A549 (cell line): Measurements from ENCODE around the gene MYO18B. TPM values are rescaled to one million over a fixed set of nuclear protein-coding genes. Genes with fewer than 3 reads are reported as not detected.

Experiments used
- ATAC-seq, 2 experiments: fragments of 200-7000 bp in 1 of 2; fragments of >200 bp in 1 of 2; cut with Nextera tagmentation in 1 of 2; cut with Tn5 transposase in 1 of 2; 3 replicates each; pipeline versions ENCODE4 v1.8.0 to v1.9.1; 2018 to 2020; ENCODE audit warnings: mild to moderate bottlenecking in 1 of 2, moderate library complexity in 1 of 2
- CTCF ChIA-PET: fragments of 300-600 bp; sonication (Branson Sonifier 250); formaldehyde crosslinking; extraction: SDS; loops from one replicate; lab custom pipeline; 2021; ENCODE audit warnings: antibody characterized with exemption, inconsistent platforms; lab: Yijun Ruan, JAX
- POLR2A ChIA-PET: fragments of 350-600 bp; formaldehyde crosslinking; extraction: SDS; loops from one replicate; lab custom pipeline; 2021; ENCODE audit warnings: antibody characterized with exemption, inconsistent platforms; lab: Yijun Ruan, JAX
- DNase-seq, 2 experiments: peaks; one replicate each; pipeline versions ENCODE4 v3.0.0 to v3.0.0-alpha.2; 2011 to 2016; ENCODE audit warnings: low read depth in 1 of 2, low spot score in 1 of 2
- FAIRE-seq: peaks from 2 replicates; lab custom pipeline; 2011; peaks lifted over from hg19 to GRCh38; lab: Jason Lieb, UNC
- H3K27ac ChIP-seq, 2 experiments: fragments of >200 bp; sonication (Bioruptor Twin); formaldehyde crosslinking; 3 replicates each; pipeline ENCODE4 v1.5.1; 2016 to 2017
- H3K4me1 ChIP-seq: fragments of >200 bp; sonication (Bioruptor Twin); formaldehyde crosslinking; 3 replicates; pipeline ENCODE4 v1.6.1; 2016
- H3K4me2 ChIP-seq: fragments of >200 bp; sonication (Bioruptor Twin); formaldehyde crosslinking; 3 replicates; pipeline ENCODE4 v1.6.1; 2016
- H3K4me3 ChIP-seq: fragments of >200 bp; sonication (Bioruptor Twin); formaldehyde crosslinking; 3 replicates; pipeline ENCODE4 v1.5.1; 2016
- H3K9me3 ChIP-seq: fragments of >200 bp; sonication (Bioruptor Twin); formaldehyde crosslinking; 3 replicates; pipeline ENCODE4 v1.6.1; 2016
- BCL3 ChIP-seq: fragments of >200 bp; sonication (Bioruptor Twin); formaldehyde crosslinking; IDR thresholded peaks from 3 replicates; pipeline ENCODE4 v1.6.1; 2016
- BHLHE40 ChIP-seq: IDR thresholded peaks from 2 replicates; pipeline ENCODE4 v1.6.1; 2012; ENCODE audit warnings: low read depth, low read length, inconsistent platforms
- CBX8 ChIP-seq: fragments of 200-600 bp; sonication (generic); IDR thresholded peaks from 2 replicates; pipeline ENCODE4 v1.6.1; 2016
- EP300 ChIP-seq, 2 experiments: fragments of >200 bp; sonication (Bioruptor Twin); formaldehyde crosslinking; IDR thresholded peaks; 2 replicates in 1 of 2; 3 replicates in 1 of 2; pipeline ENCODE4 v1.6.1; 2016 to 2017
- ESRRA ChIP-seq: fragments of 150-350 bp; IDR thresholded peaks from 2 replicates; pipeline ENCODE4 v1.6.1; 2014; ENCODE audit warnings: mild to moderate bottlenecking, low read length, borderline replicate concordance
- FOSB ChIP-seq: fragments of 250-450 bp; sonication (Bioruptor Pico); IDR thresholded peaks from 2 replicates; pipeline ENCODE4 v1.5.0; 2020; ENCODE audit warnings: mild to moderate bottlenecking, moderate library complexity
- FOSL2 ChIP-seq, 2 experiments: fragments of 450-650 bp in 1 of 2; fragments of >200 bp in 1 of 2; sonication (Bioruptor Twin) in 1 of 2; formaldehyde crosslinking; IDR thresholded peaks; 2 replicates each; pipeline versions ENCODE4 v1.5.0 to v1.6.1; 2016 to 2020; ENCODE audit warnings: mild to moderate bottlenecking in 1 of 2, moderate library complexity in 1 of 2
- HOXA7 ChIP-seq: fragments of 250-450 bp; sonication (Bioruptor Pico); IDR thresholded peaks from 2 replicates; pipeline ENCODE4 v1.5.0; 2020; ENCODE audit warnings: mild to moderate bottlenecking, moderate library complexity
- JUNB ChIP-seq: fragments of >200 bp; sonication (Bioruptor Twin); formaldehyde crosslinking; IDR thresholded peaks from 2 replicates; pipeline ENCODE4 v1.6.1; 2016
- KDM1A ChIP-seq: fragments of 200-600 bp; sonication (generic); IDR thresholded peaks from 2 replicates; pipeline ENCODE4 v1.6.1; 2016; ENCODE audit warnings: low read depth, mild to moderate bottlenecking
- MAFK ChIP-seq: fragments of 450-650 bp; IDR thresholded peaks from 2 replicates; pipeline ENCODE4 v1.6.1; 2014; ENCODE audit not compliant: partially characterized antibody
- MAZ ChIP-seq: fragments of 150-350 bp; IDR thresholded peaks from 2 replicates; pipeline ENCODE4 v1.6.1; 2014; ENCODE audit warnings: antibody characterized with exemption, low read depth, low read length, borderline replicate concordance
- NFE2L2 ChIP-seq: fragments of 150-350 bp; conservative IDR thresholded peaks from 2 replicates; pipeline ENCODE4 v1.6.1; 2014; ENCODE audit warnings: low read length
- POLR2A ChIP-seq: IDR thresholded peaks from 2 replicates; pipeline ENCODE4 v1.6.1; 2012; ENCODE audit warnings: mild to moderate bottlenecking, low read length
- RARB ChIP-seq: fragments of 250-450 bp; sonication (Bioruptor Pico); IDR thresholded peaks from 2 replicates; pipeline ENCODE4 v1.8.0; 2021; ENCODE audit warnings: mild to moderate bottlenecking, moderate library complexity
- RCOR1 ChIP-seq: fragments of 150-350 bp; IDR thresholded peaks from 2 replicates; pipeline ENCODE4 v1.6.1; 2014; ENCODE audit warnings: antibody characterized with exemption, low read length, low read depth
- REST ChIP-seq: fragments of 200-600 bp; sonication (generic); IDR thresholded peaks from 2 replicates; pipeline ENCODE4 v1.6.1; 2016; ENCODE audit warnings: antibody characterized with exemption, mild to moderate bottlenecking, moderate library complexity
- RFX5 ChIP-seq: fragments of 450-650 bp; IDR thresholded peaks from 2 replicates; pipeline ENCODE4 v1.7.1; 2014; ENCODE audit warnings: antibody characterized with exemption, mild to moderate bottlenecking, moderate library complexity
- SMC3 ChIP-seq: fragments of >200 bp; sonication (Bioruptor Twin); formaldehyde crosslinking; IDR thresholded peaks from 3 replicates; pipeline ENCODE4 v1.6.1; 2018; ENCODE audit warnings: inconsistent platforms
- TP53 ChIP-seq: fragments of 250-450 bp; sonication (Bioruptor Pico); IDR thresholded peaks from 2 replicates; pipeline ENCODE4 v1.5.0; 2021; ENCODE audit warnings: mild to moderate bottlenecking, moderate library complexity
- ZFP36 ChIP-seq: fragments of 450-650 bp; IDR thresholded peaks from 2 replicates; pipeline ENCODE4 v1.6.1; 2014; ENCODE audit warnings: borderline replicate concordance; ENCODE audit not compliant: partially characterized antibody
- ZNF302 ChIP-seq: fragments of 250-450 bp; sonication (Bioruptor Pico); IDR thresholded peaks from 2 replicates; pipeline ENCODE4 v1.9.0; 2021; ENCODE audit warnings: inconsistent platforms, mild to moderate bottlenecking, moderate library complexity
- ZSCAN20 ChIP-seq: fragments of 250-450 bp; sonication (Bioruptor Pico); IDR thresholded peaks from 2 replicates; pipeline ENCODE4 v1.8.0; 2022; ENCODE audit warnings: mild to moderate bottlenecking, moderate library complexity
- WGBS: methylation state at CpG from one replicate; pipeline ENCODE4 v1.1.6; 2017; ENCODE audit errors: missing lambda C conversion rate; 5-methylcytosine and 5-hydroxymethylcytosine counted together
- polyA plus RNA-seq, 4 experiments: library from polyadenylated mRNA; depleted of rRNA in 3 of 4; stranded (reverse); fragments of >200 nt; fragmentation: RNase III in 1 of 4; extraction: RNeasy Plus Mini Kit Qiagen cat#74134 plus additional on column Dnase treatment in 1 of 4; gene quantifications; 2 replicates in 3 of 4; 3 replicates in 1 of 4; pipeline ENCODE4 v1.2.3, GENCODE V29; 2011 to 2017
- TF ChIP-seq, protein P1 (sequence below): IDR thresholded peaks from 2 replicates; pipeline ENCODE4 v1.6.1; 2012

MYO18B gene
- polyA plus RNA-seq, 2 of the 4 experiments (the other 2 are of a cell fraction): 0.01 TPM

DNA sequence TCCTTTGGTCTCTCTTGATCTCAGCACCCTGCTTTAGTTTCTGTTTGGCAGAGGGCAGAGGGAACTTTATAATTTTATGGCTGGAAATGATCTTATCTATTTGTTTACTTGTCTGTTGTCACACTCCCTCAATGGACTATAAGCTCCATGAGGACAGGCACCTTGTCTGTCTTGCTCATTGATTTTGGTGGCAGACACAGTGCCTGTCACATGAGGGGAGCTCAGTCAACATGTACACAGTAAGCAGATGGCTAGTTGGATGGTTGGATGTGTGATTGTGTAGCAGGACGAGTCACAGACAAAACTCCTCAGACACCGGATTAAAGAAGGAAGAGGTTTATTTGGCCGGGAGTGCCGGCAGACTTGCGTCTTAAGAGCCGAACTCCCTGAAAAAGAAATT, 80.4 kb downstream of the MYO18B start:
- CTCF ChIA-PET: no interaction called here
- ATAC-seq: no peak
- FAIRE-seq: no peak
- no peaks in the 10 kb centered on the region for H3K9me3 ChIP-seq
- DNase-seq: no peak
- POLR2A ChIA-PET: no interaction called here
- no peak overlapping the region for H3K4me3 ChIP-seq
- no peak overlapping the region for H3K27ac ChIP-seq
- no peaks in the 10 kb centered on the region for H3K4me1 ChIP-seq
- no peak for TF ChIP-seq CBX8
- TF ChIP-seq ZSCAN20 (CRISPR knock-in tag): no peak
- no peak for TF ChIP-seq FOSL2 (IDR thresholded peaks at IDR 0.05)
- TF ChIP-seq FOSL2 (CRISPR knock-in tag; IDR thresholded peaks at IDR 0.05): no peak
- no peak for TF ChIP-seq BHLHE40
- no peak for TF ChIP-seq MAZ
- TF ChIP-seq ZFP36: no peak
- TF ChIP-seq BCL3: no peak
- TF ChIP-seq RCOR1: no peak
- TF ChIP-seq SMC3: no peak
- no peak for TF ChIP-seq MAFK
- no peak for TF ChIP-seq HOXA7 (CRISPR knock-in tag)
- no peak for TF ChIP-seq ESRRA
- H3K4me2 ChIP-seq: no peak overlapping the region
- WGBS: 75% methylated on average over 6 of the region's 6 CpGs

GRCh38 chr22:25823276-25823675, 81.3 kb downstream of the MYO18B start:
- ATAC-seq (no peak), DNase-seq (no peak), FAIRE-seq (no peak)
- Histone ChIP-seq H3K4me3 (no peak overlapping the region), H3K4me1 (no peaks in the 10 kb centered on the region), H3K4me2 (no peak overlapping the region), H3K27ac (no peak overlapping the region), H3K9me3 (no peaks in the 10 kb centered on the region)
- TF ChIP-seq REST (no peak), NFE2L2 (no peak), ESRRA (no peak), JUNB (no peak), RARB (CRISPR knock-in tag) (no peak), ZNF302 (no peak), POLR2A (no peak), EP300 (IDR thresholded peaks at IDR 0.05) (no peak), BHLHE40 (no peak), TP53 (CRISPR knock-in tag) (no peak), RCOR1 (no peak), ZFP36 (no peak), KDM1A (no peak), RFX5 (no peak), FOSB (CRISPR knock-in tag) (no peak)
- TF ChIP-seq, protein P1, sequence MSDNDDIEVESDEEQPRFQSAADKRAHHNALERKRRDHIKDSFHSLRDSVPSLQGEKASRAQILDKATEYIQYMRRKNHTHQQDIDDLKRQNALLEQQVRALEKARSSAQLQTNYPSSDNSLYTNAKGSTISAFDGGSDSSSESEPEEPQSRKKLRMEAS: no peak
- WGBS: 22% methylated on average over 5 of the region's 15 CpGs
- CTCF ChIA-PET: interaction anchor here (0.6 kb wide), 1 partner anchor 92 kb away, joined by 3 read pairs; no protein-coding TSS in a partner anchor
- POLR2A ChIA-PET: no interaction called here
